A673 (cell line): Measurements from ENCODE around the gene CHP2. TPM values are rescaled to one million over a fixed set of nuclear protein-coding genes. Genes with fewer than 3 reads are reported as not detected.
"Not testable (repeated sequence)": the region's sequence is repeated elsewhere in the genome, so short reads cannot be mapped to it uniquely, and the experiment has no call there.

Source experiments
- BruUV-seq: library from RNA; stranded (reverse); fragments of 400-500 nt; replicated peaks from 2 replicates; lab custom pipeline; 2021; lab: Mats Ljungman, UMichigan
- CTCF ChIA-PET: fragments of 300-600 bp; sonication (Branson Sonifier 250); formaldehyde crosslinking; loops from one replicate; lab custom pipeline; 2022; ENCODE audit warnings: antibody characterized with exemption; lab: Charles Lee
- POLR2A ChIA-PET: fragments of 300-600 bp; sonication (Branson Sonifier 250); formaldehyde crosslinking; loops from one replicate; lab custom pipeline; 2022; ENCODE audit warnings: antibody characterized with exemption; ENCODE audit not compliant: low non-redundant PET; lab: Charles Lee
- DNase-seq: peaks from one replicate; pipeline ENCODE4 v3.0.0-alpha.2; 2015; ENCODE audit warnings: low spot score
- H3K27ac ChIP-seq: fragments of 200-600 bp; sonication (generic); 2 replicates; pipeline ENCODE4 v1.5.1; 2016; ENCODE audit warnings: mixed run types, low read depth, mild to moderate bottlenecking, mixed read lengths, antibody characterized with exemption, low read length; ENCODE audit not compliant: poor library complexity, severe bottlenecking
- H3K27me3 ChIP-seq: fragments of 200-600 bp; sonication (generic); replicated peaks from 2 replicates; pipeline ENCODE4 v1.6.1; 2017; ENCODE audit warnings: mixed run types, low read depth, mild to moderate bottlenecking, mixed read lengths, antibody characterized with exemption, low read length; ENCODE audit not compliant: insufficient read depth, poor library complexity
- H3K36me3 ChIP-seq: fragments of 200-600 bp; sonication (generic); 2 replicates; pipeline ENCODE4 v1.6.1; 2016; ENCODE audit warnings: mixed run types, mild to moderate bottlenecking, mixed read lengths, antibody characterized with exemption, low read length; ENCODE audit not compliant: insufficient read depth, poor library complexity, severe bottlenecking
- H3K4me1 ChIP-seq: fragments of 200-600 bp; sonication (generic); 2 replicates; pipeline ENCODE4 v1.6.1; 2017; ENCODE audit warnings: mixed run types, mild to moderate bottlenecking, mixed read lengths, antibody characterized with exemption, low read length; ENCODE audit not compliant: insufficient read depth, poor library complexity, severe bottlenecking
- H3K4me3 ChIP-seq: fragments of 200-600 bp; sonication (generic); 2 replicates; pipeline ENCODE4 v1.5.1; 2016; ENCODE audit warnings: low read depth, mixed run types, mild to moderate bottlenecking, mixed read lengths, low read length; ENCODE audit not compliant: poor library complexity, severe bottlenecking
- H3K9me3 ChIP-seq: fragments of 200-600 bp; sonication (generic); 2 replicates; pipeline ENCODE4 v1.6.1; 2016; ENCODE audit warnings: mixed run types, low read depth, mild to moderate bottlenecking, mixed read lengths, antibody characterized with exemption, low read length; ENCODE audit not compliant: poor library complexity, severe bottlenecking
- CTCF ChIP-seq: fragments of 300-800, 200-600 bp; sonication (generic); conservative IDR thresholded peaks from 2 replicates; pipeline ENCODE4 v1.5.1; 2017; ENCODE audit warnings: low read depth, mild to moderate bottlenecking, antibody characterized with exemption, low read length, moderate library complexity, mixed read lengths
- EZH2 ChIP-seq: fragments of 200-600 bp; sonication (generic); IDR thresholded peaks from 2 replicates; pipeline ENCODE4 v1.6.1; 2017; ENCODE audit warnings: borderline replicate concordance, low read depth, mild to moderate bottlenecking, mixed read lengths, antibody characterized with exemption, low read length; ENCODE audit not compliant: poor library complexity, severe bottlenecking
- intact Hi-C: fragments of 100-400 bp; cut with micrococcal nuclease; formaldehyde crosslinking; loops from one replicate; pipeline ENCODE4 v1.10.0; 2022; ENCODE audit not compliant: unreplicated experiment
- total RNA-seq: library from RNA; stranded (reverse); gene quantifications from 2 replicates; pipeline ENCODE4 v1.2.3, GENCODE V29; 2021

The CHP2 gene
- total RNA-seq, 1 experiment from 2014 or later: 0.99 TPM

GRCh38 chr16:23711785-23712184, 43.0 kb upstream of the CHP2 start:
- Histone ChIP-seq H3K27ac (no peak overlapping the region), H3K27me3 (peaks cover 7% of the 10 kb centered on the region), H3K9me3 (peaks cover 4% of the 10 kb centered on the region), H3K4me1 (no peaks in the 10 kb centered on the region), H3K36me3 (no peaks in the 10 kb centered on the region), H3K4me3 (no peak overlapping the region)
- no TSS peak for BruUV-seq
- TF ChIP-seq CTCF: no peak
- no peak for TF ChIP-seq EZH2
- POLR2A ChIA-PET: no interaction called here
- CTCF ChIA-PET: no interaction called here
- DNase-seq: no peak
- intact Hi-C loops: no loop called here

DNA sequence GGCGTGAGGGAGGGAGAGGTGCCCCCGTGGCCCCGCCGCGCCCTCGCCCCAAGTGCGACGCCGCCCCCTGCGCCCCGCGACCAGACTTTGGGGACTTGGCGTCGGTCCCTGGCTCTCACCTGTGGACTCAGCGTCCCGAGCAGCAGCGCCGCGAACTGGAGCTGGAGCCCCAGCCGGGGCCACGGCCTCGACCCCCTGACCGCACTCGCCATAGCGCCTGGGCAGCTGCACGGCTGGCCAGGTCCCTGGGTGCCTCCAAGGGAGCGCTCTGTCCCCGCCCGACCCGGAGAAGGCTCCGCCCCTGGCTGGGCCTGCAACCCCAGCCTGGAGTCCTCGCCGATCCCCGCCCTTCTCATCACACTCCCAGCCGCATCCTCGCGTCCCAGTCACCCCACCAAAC, 41.9 kb upstream of the CHP2 start, which contains the start of gene ERN2:
Gene ERN2 (minus strand): TSS at position 247 of the 400 bp plus-strand sequence. CDS start 35 bp downstream, at position 212.
- Histone ChIP-seq H3K4me1 (no peaks in the 10 kb centered on the region), H3K9me3 (peaks cover 4% of the 10 kb centered on the region), H3K36me3 (no peaks in the 10 kb centered on the region), H3K27ac (no peak within 1 kb of the TSS), H3K4me3 (no peak within 1 kb of the TSS), H3K27me3 (peaks cover 7% of the 10 kb centered on the region)
- intact Hi-C loops: no loop called here
- CTCF ChIA-PET: no interaction called here
- POLR2A ChIA-PET: no interaction called here
- no peak for TF ChIP-seq CTCF
- TF ChIP-seq EZH2: no peak
- DNase-seq: no peak
- no TSS peak for BruUV-seq

GRCh38 chr16:23716484-23716883, 38.3 kb upstream of the CHP2 start:
- Histone ChIP-seq H3K9me3 (no peaks in the 10 kb centered on the region), H3K27me3 (peaks cover 7% of the 10 kb centered on the region), H3K4me3 (no peak overlapping the region), H3K36me3 (no peaks in the 10 kb centered on the region), H3K27ac (no peak overlapping the region), H3K4me1 (no peaks in the 10 kb centered on the region)
- ChIA-PET POLR2A (no interaction called here), CTCF (no interaction called here)
- DNase-seq: no peak
- intact Hi-C loops: no loop called here
- TF ChIP-seq CTCF: no peak
- no peak for TF ChIP-seq EZH2
- no TSS peak for BruUV-seq

- H3K4me1 ChIP-seq, DNase-seq, BruUV-seq, H3K27ac ChIP-seq, H3K36me3 ChIP-seq, POLR2A ChIA-PET, H3K4me3 ChIP-seq, H3K27me3 ChIP-seq, H3K9me3 ChIP-seq, intact Hi-C loops, CTCF ChIA-PET: not testable (repeated sequence)
These were observed 32.1 kb upstream of the CHP2 start for GRCh38 chr16:23722613-23723240.
